ENCODE data around the gene GCSH.
"Not testable (repeated sequence)": the region's sequence is repeated elsewhere in the genome, so short reads cannot be mapped to it uniquely, and the experiment has no call there.

GRCh38 chr16:81109274-81109673 lies 13.1 kb upstream of the GCSH start:
- TF ChIP-seq CTCF, POLR2AphosphoS5 (IDR thresholded peaks at IDR 0.05): not testable (repeated sequence)
